A549 (cell line): ENCODE results near the gene TP53TG5. TPM values are rescaled to one million over a fixed set of nuclear protein-coding genes. Genes with fewer than 3 reads are reported as not detected.

Experiments used
- ATAC-seq, 2 experiments: fragments of 200-7000 bp in 1 of 2; fragments of >200 bp in 1 of 2; cut with Nextera tagmentation in 1 of 2; cut with Tn5 transposase in 1 of 2; 3 replicates each; pipeline versions ENCODE4 v1.8.0 to v1.9.1; 2018 to 2020; ENCODE audit warnings: mild to moderate bottlenecking in 1 of 2, moderate library complexity in 1 of 2
- CTCF ChIA-PET: fragments of 300-600 bp; sonication (Branson Sonifier 250); formaldehyde crosslinking; extraction: SDS; loops from one replicate; lab custom pipeline; 2021; ENCODE audit warnings: antibody characterized with exemption, inconsistent platforms; lab: Yijun Ruan, JAX
- POLR2A ChIA-PET: fragments of 350-600 bp; formaldehyde crosslinking; extraction: SDS; loops from one replicate; lab custom pipeline; 2021; ENCODE audit warnings: antibody characterized with exemption, inconsistent platforms; lab: Yijun Ruan, JAX
- DNase-seq, 2 experiments: peaks; one replicate each; pipeline versions ENCODE4 v3.0.0 to v3.0.0-alpha.2; 2011 to 2016; ENCODE audit warnings: low read depth in 1 of 2, low spot score in 1 of 2
- FAIRE-seq: peaks from 2 replicates; lab custom pipeline; 2011; peaks lifted over from hg19 to GRCh38; lab: Jason Lieb, UNC
- H3K27ac ChIP-seq, 2 experiments: fragments of >200 bp; sonication (Bioruptor Twin); formaldehyde crosslinking; 3 replicates each; pipeline ENCODE4 v1.5.1; 2016 to 2017
- H3K4me1 ChIP-seq: fragments of >200 bp; sonication (Bioruptor Twin); formaldehyde crosslinking; 3 replicates; pipeline ENCODE4 v1.6.1; 2016
- H3K4me2 ChIP-seq: fragments of >200 bp; sonication (Bioruptor Twin); formaldehyde crosslinking; 3 replicates; pipeline ENCODE4 v1.6.1; 2016
- H3K4me3 ChIP-seq: fragments of >200 bp; sonication (Bioruptor Twin); formaldehyde crosslinking; 3 replicates; pipeline ENCODE4 v1.5.1; 2016
- H3K9me3 ChIP-seq: fragments of >200 bp; sonication (Bioruptor Twin); formaldehyde crosslinking; 3 replicates; pipeline ENCODE4 v1.6.1; 2016
- BHLHE40 ChIP-seq: IDR thresholded peaks from 2 replicates; pipeline ENCODE4 v1.6.1; 2012; ENCODE audit warnings: low read depth, low read length, inconsistent platforms
- E2F6 ChIP-seq: IDR thresholded peaks from 2 replicates; pipeline ENCODE4 v1.6.1; 2012; ENCODE audit warnings: low read depth, borderline replicate concordance
- ELK1 ChIP-seq: fragments of 150-350 bp; IDR thresholded peaks from 2 replicates; pipeline ENCODE4 v1.6.1; 2014; ENCODE audit warnings: low read depth, mild to moderate bottlenecking, low read length
- ESRRA ChIP-seq: fragments of 150-350 bp; IDR thresholded peaks from 2 replicates; pipeline ENCODE4 v1.6.1; 2014; ENCODE audit warnings: mild to moderate bottlenecking, low read length, borderline replicate concordance
- FOSL2 ChIP-seq, 2 experiments: fragments of 450-650 bp in 1 of 2; fragments of >200 bp in 1 of 2; sonication (Bioruptor Twin) in 1 of 2; formaldehyde crosslinking; IDR thresholded peaks; 2 replicates each; pipeline versions ENCODE4 v1.5.0 to v1.6.1; 2016 to 2020; ENCODE audit warnings: mild to moderate bottlenecking in 1 of 2, moderate library complexity in 1 of 2
- HDAC2 ChIP-seq: fragments of 200-600 bp; sonication (generic); IDR thresholded peaks from 2 replicates; pipeline ENCODE4 v1.6.1; 2016
- HES2 ChIP-seq: fragments of >200 bp; sonication (Bioruptor Twin); formaldehyde crosslinking; IDR thresholded peaks from 2 replicates; pipeline ENCODE4 v1.6.1; 2016
- HOXB13 ChIP-seq: fragments of 250-450 bp; sonication (Bioruptor Pico); IDR thresholded peaks from 2 replicates; pipeline ENCODE4 v1.5.0; 2020; ENCODE audit warnings: low read depth, mild to moderate bottlenecking, moderate library complexity
- JUNB ChIP-seq: fragments of >200 bp; sonication (Bioruptor Twin); formaldehyde crosslinking; IDR thresholded peaks from 2 replicates; pipeline ENCODE4 v1.6.1; 2016
- KDM5A ChIP-seq: fragments of 200-600 bp; sonication (generic); IDR thresholded peaks from 2 replicates; pipeline ENCODE4 v1.6.1; 2016; ENCODE audit warnings: antibody characterized with exemption, mild to moderate bottlenecking
- MAFK ChIP-seq: fragments of 450-650 bp; IDR thresholded peaks from 2 replicates; pipeline ENCODE4 v1.6.1; 2014; ENCODE audit not compliant: partially characterized antibody
- MYC ChIP-seq: IDR thresholded peaks from 2 replicates; pipeline ENCODE4 v1.6.1; 2012; ENCODE audit warnings: mild to moderate bottlenecking, inconsistent platforms, low read length, improper control_type of control experiment, borderline replicate concordance
- NPAS2 ChIP-seq: fragments of 250-450 bp; sonication (Bioruptor Pico); IDR thresholded peaks from 2 replicates; pipeline ENCODE4 v1.8.0; 2022; ENCODE audit warnings: mild to moderate bottlenecking, moderate library complexity, borderline replicate concordance
- NR3C1 ChIP-seq: fragments of >200 bp; sonication (Bioruptor Twin); formaldehyde crosslinking; IDR thresholded peaks from 3 replicates; pipeline ENCODE4 v1.6.1; 2017
- PHF8 ChIP-seq: fragments of 200-600 bp; sonication (generic); IDR thresholded peaks from 2 replicates; pipeline ENCODE4 v1.6.1; 2016; ENCODE audit warnings: low read depth, mild to moderate bottlenecking, antibody characterized with exemption, moderate library complexity, borderline replicate concordance
- RARB ChIP-seq: fragments of 250-450 bp; sonication (Bioruptor Pico); IDR thresholded peaks from 2 replicates; pipeline ENCODE4 v1.8.0; 2021; ENCODE audit warnings: mild to moderate bottlenecking, moderate library complexity
- REST ChIP-seq: fragments of 200-600 bp; sonication (generic); IDR thresholded peaks from 2 replicates; pipeline ENCODE4 v1.6.1; 2016; ENCODE audit warnings: antibody characterized with exemption, mild to moderate bottlenecking, moderate library complexity
- RNF2 ChIP-seq: fragments of 200-600 bp; sonication (generic); IDR thresholded peaks from 2 replicates; pipeline ENCODE4 v1.6.1; 2016; ENCODE audit warnings: low read depth, mild to moderate bottlenecking, antibody characterized with exemption, moderate library complexity, borderline replicate concordance
- ZC3H11A ChIP-seq: fragments of 450-650 bp; IDR thresholded peaks from 2 replicates; pipeline ENCODE4 v1.6.1; 2014; ENCODE audit warnings: antibody characterized with exemption, mild to moderate bottlenecking
- ZNF302 ChIP-seq: fragments of 250-450 bp; sonication (Bioruptor Pico); IDR thresholded peaks from 2 replicates; pipeline ENCODE4 v1.9.0; 2021; ENCODE audit warnings: inconsistent platforms, mild to moderate bottlenecking, moderate library complexity
- ZSCAN20 ChIP-seq: fragments of 250-450 bp; sonication (Bioruptor Pico); IDR thresholded peaks from 2 replicates; pipeline ENCODE4 v1.8.0; 2022; ENCODE audit warnings: mild to moderate bottlenecking, moderate library complexity
- WGBS: methylation state at CpG from one replicate; pipeline ENCODE4 v1.1.6; 2017; ENCODE audit errors: missing lambda C conversion rate; 5-methylcytosine and 5-hydroxymethylcytosine counted together
- polyA plus RNA-seq, 4 experiments: library from polyadenylated mRNA; depleted of rRNA in 3 of 4; stranded (reverse); fragments of >200 nt; fragmentation: RNase III in 1 of 4; extraction: RNeasy Plus Mini Kit Qiagen cat#74134 plus additional on column Dnase treatment in 1 of 4; gene quantifications; 2 replicates in 3 of 4; 3 replicates in 1 of 4; pipeline ENCODE4 v1.2.3, GENCODE V29; 2011 to 2017
- TF ChIP-seq, protein P1 (sequence below): IDR thresholded peaks from 2 replicates; pipeline ENCODE4 v1.6.1; 2012
- TF ChIP-seq, protein P2 (sequence below): fragments of >200 bp; sonication (Bioruptor Twin); formaldehyde crosslinking; IDR thresholded peaks from 3 replicates; pipeline ENCODE4 v1.6.1; 2016

Gene TP53TG5
- polyA plus RNA-seq, 2 of the 4 experiments (the other 2 are of a cell fraction): not detected

GRCh38 chr20:45406260-45407066 is 28.3 kb upstream of the TP53TG5 start:
- H3K4me2 ChIP-seq: peak overlapping the region; percentile 100
- TF ChIP-seq ZNF302 (CRISPR knock-in tag) (no peak), HOXB13 (CRISPR knock-in tag) (no peak), HES2 (no peak), FOSL2 (IDR thresholded peaks at IDR 0.05) (no peak), FOSL2 (CRISPR knock-in tag; IDR thresholded peaks at IDR 0.05) (0 out of 2 replicates have a peak, but pooled peaks have one; percentile 13), BHLHE40 (no peak), ZSCAN20 (CRISPR knock-in tag) (no peak), JUNB (no peak), E2F6 (peak; percentile 33; the same call in 1 of the 2 replicates), PHF8 (no peak; the same call in 1 of the 2 replicates), NPAS2 (CRISPR knock-in tag) (no peak), MAFK (no peak), NR3C1 (no peak)
- TF ChIP-seq, protein P1, sequence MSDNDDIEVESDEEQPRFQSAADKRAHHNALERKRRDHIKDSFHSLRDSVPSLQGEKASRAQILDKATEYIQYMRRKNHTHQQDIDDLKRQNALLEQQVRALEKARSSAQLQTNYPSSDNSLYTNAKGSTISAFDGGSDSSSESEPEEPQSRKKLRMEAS: peak; percentile 12; the same call in 1 of the 2 replicates
- TF ChIP-seq, protein P2, sequence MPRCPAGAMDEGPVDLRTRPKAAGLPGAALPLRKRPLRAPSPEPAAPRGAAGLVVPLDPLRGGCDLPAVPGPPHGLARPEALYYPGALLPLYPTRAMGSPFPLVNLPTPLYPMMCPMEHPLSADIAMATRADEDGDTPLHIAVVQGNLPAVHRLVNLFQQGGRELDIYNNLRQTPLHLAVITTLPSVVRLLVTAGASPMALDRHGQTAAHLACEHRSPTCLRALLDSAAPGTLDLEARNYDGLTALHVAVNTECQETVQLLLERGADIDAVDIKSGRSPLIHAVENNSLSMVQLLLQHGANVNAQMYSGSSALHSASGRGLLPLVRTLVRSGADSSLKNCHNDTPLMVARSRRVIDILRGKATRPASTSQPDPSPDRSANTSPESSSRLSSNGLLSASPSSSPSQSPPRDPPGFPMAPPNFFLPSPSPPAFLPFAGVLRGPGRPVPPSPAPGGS: no peak
- FAIRE-seq (no peak), DNase-seq (peak in 1 of 2 experiments; percentile 25), ATAC-seq (peak; percentile 48 to 75; a peak in 5 of 6 replicates)
- H3K4me1 ChIP-seq: peaks cover 4% of the 10 kb centered on the region; the same call in 1 of the 3 replicates
- WGBS: 10% methylated on average over 43 of the region's 87 CpGs
- peak overlapping the region; percentile 83 to 91 for H3K27ac ChIP-seq
- 0 out of 3 replicates have a peak, but pooled peaks cover 1% of the 10 kb centered on the region for H3K9me3 ChIP-seq
- POLR2A ChIA-PET: interaction anchor here (0.6 to 1.8 kb wide), 3 partner anchors 10 to 59 kb away, joined by 4 to 15 read pairs (median 4); partner anchors contain the start of gene PIGT
- CTCF ChIA-PET: interaction anchor here (0.6 to 6.9 kb wide), 10 partner anchors 10 to 365 kb away, joined by 3 to 56 read pairs (median 4); partner anchors contain the start of gene SYS1
- peak overlapping the region; percentile 96 for H3K4me3 ChIP-seq

DNA sequence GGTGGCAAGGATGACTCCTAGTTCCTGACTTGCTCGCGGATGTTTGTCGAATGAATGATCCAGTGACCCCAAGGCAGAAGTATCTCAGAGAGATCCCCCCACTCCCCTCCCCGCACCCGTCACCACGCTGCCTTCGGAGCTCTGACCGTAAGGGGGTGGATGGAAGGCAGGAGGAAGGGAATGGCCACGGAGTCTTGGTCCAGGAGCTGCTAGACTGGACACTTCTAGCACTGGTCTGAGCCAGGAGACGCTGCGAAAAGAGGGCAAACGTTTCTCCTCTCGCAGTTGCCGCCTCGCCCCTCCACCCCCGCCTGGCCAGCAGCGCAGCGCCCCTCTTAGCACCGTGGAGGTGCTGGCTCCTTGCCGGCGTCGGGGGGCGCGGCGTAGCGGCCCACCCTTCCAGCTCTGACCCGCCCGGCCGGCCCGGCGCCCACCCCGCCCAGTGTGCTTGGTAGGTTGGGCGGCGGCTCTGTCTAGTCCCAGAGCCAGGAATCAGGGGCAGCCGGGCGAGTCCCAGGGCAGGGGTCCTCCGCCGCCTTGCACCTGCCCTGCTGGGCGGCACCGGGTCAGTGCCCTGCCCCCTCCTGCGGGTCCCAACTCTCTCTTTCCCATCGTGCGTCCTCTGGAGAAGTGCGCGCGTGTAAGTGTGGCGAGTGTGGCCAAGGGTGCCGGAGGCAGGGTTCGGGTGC is 27.6 kb upstream of the TP53TG5 start:
- peak overlapping the region; percentile 83 to 91 for H3K27ac ChIP-seq
- no peak for TF ChIP-seq KDM5A
- TF ChIP-seq ZC3H11A: no peak
- TF ChIP-seq RARB: no peak
- TF ChIP-seq MYC: no peak
- TF ChIP-seq ESRRA: no peak
- TF ChIP-seq RNF2: 0 out of 2 replicates have a peak, but pooled peaks have one; percentile 56
- TF ChIP-seq MAFK: no peak
- no peak for TF ChIP-seq ELK1
- TF ChIP-seq, protein P2: no peak
- peak; percentile 88 for TF ChIP-seq HDAC2
- peak; percentile 21; the same call in 1 of the 2 replicates for TF ChIP-seq PHF8
- no peak for TF ChIP-seq REST
- FAIRE-seq (no peak), ATAC-seq (peak; percentile 67 to 76), DNase-seq (no peak)
- POLR2A ChIA-PET: interaction anchor here (0.6 to 1.0 kb wide), 4 partner anchors 13 to 58 kb away, joined by 4 read pairs; partner anchors contain the start of gene SYS1
- peaks cover 4% of the 10 kb centered on the region; the same call in 1 of the 3 replicates for H3K4me1 ChIP-seq
- H3K4me2 ChIP-seq: peak overlapping the region; percentile 100
- CTCF ChIA-PET: interaction anchor here (0.6 to 6.9 kb wide), 7 partner anchors 12 to 366 kb away, joined by 3 to 56 read pairs (median 4); partner anchors contain the start of gene SYS1
- 12% methylated on average over 33 of the region's 49 CpGs for WGBS
- H3K4me3 ChIP-seq: peak overlapping the region; percentile 96
- peaks cover 9% of the 10 kb centered on the region for H3K9me3 ChIP-seq
